Hepatocyte (in vitro differentiated cells): ENCODE data around the gene MCF2L.

ENCODE experiments used
- CTCF ChIP-seq: fragments of 200-600 bp; sonication (generic); IDR thresholded peaks from 2 replicates; pipeline ENCODE4 v1.5.1; 2016; ENCODE audit warnings: antibody characterized with exemption, mild to moderate bottlenecking; ENCODE audit not compliant: poor library complexity
- EZH2 ChIP-seq: fragments of 200-600 bp; sonication (generic); IDR thresholded peaks from 2 replicates; pipeline ENCODE4 v1.6.1; 2016; ENCODE audit warnings: antibody characterized with exemption, mild to moderate bottlenecking, borderline replicate concordance
- EZH2phosphoT487 ChIP-seq: fragments of 200-600 bp; sonication (generic); IDR thresholded peaks from one replicate; pipeline ENCODE4 v1.6.1; 2018; ENCODE audit warnings: antibody characterized with exemption, mild to moderate bottlenecking, low read depth, moderate library complexity; ENCODE audit not compliant: unreplicated experiment, severe bottlenecking

DNA sequence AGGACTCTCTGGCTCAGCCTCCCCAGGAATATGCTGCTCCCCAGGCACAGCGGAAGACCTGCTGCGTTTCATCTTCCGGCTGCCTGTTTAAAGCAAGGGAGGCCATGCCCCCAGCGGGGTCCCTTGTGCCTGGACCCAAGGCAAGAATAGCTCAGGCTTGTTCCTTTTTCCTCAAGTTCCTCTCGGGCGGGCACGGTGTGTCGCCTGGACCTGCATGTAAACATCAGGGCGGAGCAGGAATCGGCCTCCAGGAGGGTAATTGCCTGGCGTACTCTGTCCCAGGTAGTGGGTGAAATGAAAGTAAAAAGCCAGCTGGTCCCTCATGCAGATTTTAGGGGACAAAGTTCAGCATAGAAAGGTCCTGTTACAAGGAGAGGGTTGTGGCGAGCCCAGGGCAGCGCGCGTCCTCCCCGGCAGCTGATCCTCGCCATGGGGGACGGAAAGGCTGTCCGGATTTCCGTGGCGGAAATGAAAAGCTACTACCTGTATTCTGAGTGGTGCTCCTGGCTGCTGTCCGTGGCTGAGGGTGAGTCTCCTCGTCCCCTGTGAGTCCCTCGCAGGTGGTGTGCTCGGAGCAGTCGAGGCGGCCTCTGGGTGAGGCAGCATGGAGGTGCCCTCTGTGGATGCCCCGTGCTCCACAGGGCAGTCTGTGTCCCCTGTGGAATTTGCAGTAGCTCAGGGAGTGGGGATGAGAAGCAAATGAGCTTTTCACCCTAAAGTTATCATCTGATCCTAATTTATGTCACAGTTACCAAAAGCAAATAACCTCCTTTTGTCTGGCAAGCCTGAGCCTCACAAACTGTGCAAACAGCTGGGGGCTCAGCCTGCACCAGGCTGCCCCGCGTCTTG, 16.2 kb downstream of the MCF2L start:
- no peak for TF ChIP-seq CTCF
- TF ChIP-seq EZH2phosphoT487, result no peak
- no peak for TF ChIP-seq EZH2
